Measurements from ENCODE around the gene IAH1.

DNA sequence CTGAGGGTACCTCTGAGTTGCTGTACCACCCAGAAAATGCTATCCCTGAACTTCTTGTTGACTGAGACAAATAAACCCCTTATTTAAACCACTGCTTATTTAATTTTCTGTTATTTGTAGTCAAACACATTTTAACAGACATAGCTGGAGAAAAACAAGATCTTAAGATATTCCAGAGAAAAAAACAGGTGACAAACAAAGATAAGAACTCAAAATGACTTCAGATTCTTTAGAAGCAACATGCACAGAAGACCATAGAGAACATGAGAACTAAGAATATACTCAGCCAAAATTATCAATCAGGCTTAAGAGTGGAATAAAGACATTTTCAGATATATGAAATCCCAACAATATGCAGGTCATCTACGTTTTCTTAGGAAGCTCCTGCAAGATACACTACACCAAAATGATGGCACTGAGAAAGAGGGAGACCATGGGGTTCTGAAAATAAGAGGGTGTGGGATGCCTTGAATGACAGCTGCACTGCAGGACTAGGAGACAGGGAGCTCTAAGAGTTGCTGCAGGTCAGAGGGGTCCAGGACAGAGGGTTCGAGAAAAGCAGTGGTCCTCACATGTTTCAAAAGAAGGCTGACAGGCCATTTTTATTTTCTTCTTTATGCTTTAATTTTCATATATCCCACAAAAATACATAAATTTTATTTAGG, 42.9 kb downstream of the IAH1 start:
- TF ChIP-seq, protein P1, sequence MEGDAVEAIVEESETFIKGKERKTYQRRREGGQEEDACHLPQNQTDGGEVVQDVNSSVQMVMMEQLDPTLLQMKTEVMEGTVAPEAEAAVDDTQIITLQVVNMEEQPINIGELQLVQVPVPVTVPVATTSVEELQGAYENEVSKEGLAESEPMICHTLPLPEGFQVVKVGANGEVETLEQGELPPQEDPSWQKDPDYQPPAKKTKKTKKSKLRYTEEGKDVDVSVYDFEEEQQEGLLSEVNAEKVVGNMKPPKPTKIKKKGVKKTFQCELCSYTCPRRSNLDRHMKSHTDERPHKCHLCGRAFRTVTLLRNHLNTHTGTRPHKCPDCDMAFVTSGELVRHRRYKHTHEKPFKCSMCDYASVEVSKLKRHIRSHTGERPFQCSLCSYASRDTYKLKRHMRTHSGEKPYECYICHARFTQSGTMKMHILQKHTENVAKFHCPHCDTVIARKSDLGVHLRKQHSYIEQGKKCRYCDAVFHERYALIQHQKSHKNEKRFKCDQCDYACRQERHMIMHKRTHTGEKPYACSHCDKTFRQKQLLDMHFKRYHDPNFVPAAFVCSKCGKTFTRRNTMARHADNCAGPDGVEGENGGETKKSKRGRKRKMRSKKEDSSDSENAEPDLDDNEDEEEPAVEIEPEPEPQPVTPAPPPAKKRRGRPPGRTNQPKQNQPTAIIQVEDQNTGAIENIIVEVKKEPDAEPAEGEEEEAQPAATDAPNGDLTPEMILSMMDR (conservative IDR thresholded peaks at IDR 0.05; ENCODE audit: low read depth in 2 of 2) = no peak
- TF ChIP-seq EZH2 (IDR thresholded peaks at IDR 0.05; ENCODE audit: low read depth, unreplicated experiment) = no peak
- no peak for TF ChIP-seq POLR2AphosphoS5 (IDR thresholded peaks at IDR 0.05; ENCODE audit: low read depth)
- TF ChIP-seq, protein P2, sequence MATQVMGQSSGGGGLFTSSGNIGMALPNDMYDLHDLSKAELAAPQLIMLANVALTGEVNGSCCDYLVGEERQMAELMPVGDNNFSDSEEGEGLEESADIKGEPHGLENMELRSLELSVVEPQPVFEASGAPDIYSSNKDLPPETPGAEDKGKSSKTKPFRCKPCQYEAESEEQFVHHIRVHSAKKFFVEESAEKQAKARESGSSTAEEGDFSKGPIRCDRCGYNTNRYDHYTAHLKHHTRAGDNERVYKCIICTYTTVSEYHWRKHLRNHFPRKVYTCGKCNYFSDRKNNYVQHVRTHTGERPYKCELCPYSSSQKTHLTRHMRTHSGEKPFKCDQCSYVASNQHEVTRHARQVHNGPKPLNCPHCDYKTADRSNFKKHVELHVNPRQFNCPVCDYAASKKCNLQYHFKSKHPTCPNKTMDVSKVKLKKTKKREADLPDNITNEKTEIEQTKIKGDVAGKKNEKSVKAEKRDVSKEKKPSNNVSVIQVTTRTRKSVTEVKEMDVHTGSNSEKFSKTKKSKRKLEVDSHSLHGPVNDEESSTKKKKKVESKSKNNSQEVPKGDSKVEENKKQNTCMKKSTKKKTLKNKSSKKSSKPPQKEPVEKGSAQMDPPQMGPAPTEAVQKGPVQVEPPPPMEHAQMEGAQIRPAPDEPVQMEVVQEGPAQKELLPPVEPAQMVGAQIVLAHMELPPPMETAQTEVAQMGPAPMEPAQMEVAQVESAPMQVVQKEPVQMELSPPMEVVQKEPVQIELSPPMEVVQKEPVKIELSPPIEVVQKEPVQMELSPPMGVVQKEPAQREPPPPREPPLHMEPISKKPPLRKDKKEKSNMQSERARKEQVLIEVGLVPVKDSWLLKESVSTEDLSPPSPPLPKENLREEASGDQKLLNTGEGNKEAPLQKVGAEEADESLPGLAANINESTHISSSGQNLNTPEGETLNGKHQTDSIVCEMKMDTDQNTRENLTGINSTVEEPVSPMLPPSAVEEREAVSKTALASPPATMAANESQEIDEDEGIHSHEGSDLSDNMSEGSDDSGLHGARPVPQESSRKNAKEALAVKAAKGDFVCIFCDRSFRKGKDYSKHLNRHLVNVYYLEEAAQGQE (IDR thresholded peaks at IDR 0.05; ENCODE audit: unreplicated experiment) = no peak
- TF ChIP-seq EZH2phosphoT487 (IDR thresholded peaks at IDR 0.05; ENCODE audit: unreplicated experiment) = no peak
